Endodermal cell (in vitro differentiated cells): Measurements from ENCODE around the gene TTC13. TPM values are rescaled to one million over a fixed set of nuclear protein-coding genes. Genes with fewer than 3 reads are reported as not detected.

ENCODE experiments used
- DNase-seq: peaks from one replicate; pipeline ENCODE4 v3.0.0-alpha.2; 2017
- H3K27ac ChIP-seq: 2 replicates; pipeline ENCODE4 v1.5.1; 2013; ENCODE audit warnings: mild to moderate bottlenecking, low read depth, low read length, moderate library complexity
- H3K27me3 ChIP-seq: 2 replicates; pipeline ENCODE4 v1.6.1; 2013; ENCODE audit warnings: mild to moderate bottlenecking, low read length, moderate library complexity; ENCODE audit not compliant: insufficient read depth, control insufficient read depth, poor library complexity, severe bottlenecking
- H3K36me3 ChIP-seq: 2 replicates; pipeline ENCODE4 v1.7.0; 2013; ENCODE audit warnings: mild to moderate bottlenecking, low read length, moderate library complexity; ENCODE audit not compliant: control insufficient read depth, insufficient read depth
- H3K4me1 ChIP-seq: one replicate; pipeline ENCODE4 v1.7.0; 2013; ENCODE audit warnings: low read length; ENCODE audit not compliant: control insufficient read depth, insufficient read depth
- H3K4me3 ChIP-seq: 2 replicates; pipeline ENCODE4 v1.5.1; 2013; ENCODE audit warnings: mild to moderate bottlenecking, low read length, moderate library complexity
- H3K9ac ChIP-seq: 2 replicates; pipeline ENCODE4 v1.6.1; 2013; ENCODE audit warnings: mild to moderate bottlenecking, low read length, moderate library complexity; ENCODE audit not compliant: poor library complexity, severe bottlenecking; ENCODE audit errors: extremely low read depth
- H3K9me3 ChIP-seq: 2 replicates; pipeline ENCODE4 v1.6.1; 2013; ENCODE audit warnings: mild to moderate bottlenecking, low read length, moderate library complexity; ENCODE audit not compliant: control insufficient read depth
- H3K27ac Mint-ChIP-seq: 2 replicates; pipeline ENCODE4 v1.8.0; 2020; ENCODE audit warnings: mixed read lengths
- H3K27me3 Mint-ChIP-seq: 2 replicates; pipeline ENCODE4 v1.8.0; 2021; ENCODE audit warnings: mild to moderate bottlenecking, mixed read lengths; ENCODE audit not compliant: insufficient read depth
- H3K36me3 Mint-ChIP-seq: 2 replicates; pipeline ENCODE4 v1.8.0; 2020; ENCODE audit warnings: low read depth, mixed read lengths
- H3K4me1 Mint-ChIP-seq: 2 replicates; pipeline ENCODE4 v1.8.0; 2020; ENCODE audit warnings: mixed read lengths
- H3K4me3 Mint-ChIP-seq: 2 replicates; pipeline ENCODE4 v1.8.0; 2020; ENCODE audit warnings: mild to moderate bottlenecking, moderate library complexity, mixed read lengths
- H3K9me3 Mint-ChIP-seq: 2 replicates; pipeline ENCODE4 v1.8.0; 2020; ENCODE audit warnings: mild to moderate bottlenecking, mixed read lengths
- WGBS, 2 experiments: methylation state at CpG; one replicate each; pipeline versions ENCODE4 v1.1.5 to v1.1.7; 2013; ENCODE audit warnings: missing lambda C conversion rate in 2 of 2, mixed read lengths in 1 of 2; ENCODE audit not compliant: insufficient coverage in 1 of 2, insufficient read length in 1 of 2; 5-methylcytosine and 5-hydroxymethylcytosine counted together
- total RNA-seq, 2 donors: library from RNA; stranded (reverse); fragmentation: NEBNext Ultra II Directional in 1 of 2; extraction: Animal tissue kit (Norgen Biotek cat#: 25700) in 1 of 2; gene quantifications; 2 replicates in 1 of 2; 3 replicates in 1 of 2; pipeline ENCODE4 v1.2.1, GENCODE V29; 2021
- TF ChIP-seq, protein P1 (sequence below): fragments of 200-600 bp; sonication (generic); conservative IDR thresholded peaks from 2 replicates; pipeline ENCODE4 v1.5.0; 2021; ENCODE audit warnings: antibody characterized with exemption, mild to moderate bottlenecking

TTC13 gene
- total RNA-seq, 2 donors from 2014 or later: 12.4 to 14.5 TPM

DNA sequence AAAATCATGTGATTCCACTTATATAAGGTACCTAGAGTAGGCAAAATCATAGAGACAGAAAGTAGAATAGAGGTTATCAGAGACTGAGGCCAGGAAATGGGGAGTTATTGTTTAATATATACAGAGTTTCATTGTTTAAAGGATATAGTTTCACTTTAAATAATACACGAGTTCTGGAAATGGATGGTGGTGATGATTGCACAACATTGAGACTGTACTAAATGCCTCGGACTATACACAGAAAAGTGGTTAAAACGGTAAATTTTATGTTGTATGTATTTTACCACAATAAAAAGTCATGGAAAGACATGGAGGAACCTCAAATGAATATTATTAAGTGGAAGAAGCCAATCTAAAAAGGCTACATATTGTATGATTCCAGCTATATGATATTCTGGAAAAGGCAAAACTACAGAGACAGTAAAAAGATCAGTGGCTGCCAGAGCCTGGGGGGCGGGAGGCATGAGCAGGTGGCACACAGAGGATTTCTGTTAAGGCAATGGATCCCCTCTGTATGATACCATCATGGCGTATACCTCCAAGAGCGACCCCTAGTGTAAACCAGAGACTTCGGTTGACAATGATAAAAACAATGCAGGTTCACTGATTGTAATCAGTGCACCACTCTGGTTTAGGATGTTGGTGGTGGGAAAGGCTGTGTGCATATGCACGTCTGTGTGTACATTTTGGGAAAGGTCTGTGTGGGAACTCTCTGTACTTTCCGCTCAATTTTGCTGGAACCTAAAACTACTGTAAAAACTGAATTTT lies 117.9 kb downstream of the TTC13 start:
- Histone ChIP-seq H3K4me1 (peaks cover 3% of the 10 kb centered on the region), H3K9me3 (no peaks in the 10 kb centered on the region)

DNA sequence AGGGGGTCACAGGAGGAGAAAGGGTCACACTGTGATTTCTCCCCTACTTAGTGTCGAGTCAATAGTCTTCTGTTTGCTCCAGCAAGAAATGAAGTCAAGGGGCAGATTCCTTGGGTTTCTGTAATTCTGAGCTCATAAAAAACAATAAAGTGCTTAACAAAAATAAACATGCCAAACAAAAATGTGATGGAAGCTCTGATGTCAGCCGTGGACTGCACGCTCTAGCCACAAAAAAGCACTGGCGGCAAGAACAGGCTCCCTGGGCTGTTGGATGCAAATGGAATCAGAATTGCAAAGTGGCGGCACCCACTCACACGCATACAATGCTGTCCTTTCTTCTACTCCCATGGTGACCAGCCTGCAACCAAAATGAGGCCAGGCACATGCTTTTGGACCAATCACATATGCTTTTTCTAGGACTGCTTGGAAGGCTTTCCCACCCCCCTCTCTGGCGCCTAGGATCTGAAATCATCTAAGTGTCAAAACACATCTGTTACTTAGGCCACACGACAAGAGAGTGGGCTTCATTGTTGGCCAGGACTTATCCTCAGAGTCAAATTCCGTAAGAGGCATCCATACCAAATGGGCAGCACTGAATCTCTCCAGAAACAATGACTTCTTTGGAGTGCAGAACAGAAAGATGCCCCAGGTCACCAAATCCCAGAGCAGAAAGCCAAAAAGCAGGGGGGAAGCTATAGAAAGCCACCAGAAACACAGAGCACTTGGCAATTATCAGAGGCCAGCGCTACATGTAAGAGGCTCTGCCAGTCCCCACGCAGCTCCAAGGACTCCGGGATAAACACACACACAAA lies 119.5 kb downstream of the TTC13 start:
- Histone ChIP-seq H3K27ac (peak overlapping the region; percentile 86), H3K36me3 (peaks cover 23% of the 10 kb centered on the region), H3K27me3 (no peaks in the 10 kb centered on the region), H3K9me3 (no peaks in the 10 kb centered on the region), H3K4me3 (no peak overlapping the region), H3K4me1 (peaks cover 3% of the 10 kb centered on the region), H3K9ac (no peak overlapping the region)
- Mint-ChIP-seq H3K27me3 (no peaks in the 10 kb centered on the region), H3K27ac (no peak overlapping the region), H3K4me3 (no peak overlapping the region), H3K36me3 (peaks cover 27% of the 10 kb centered on the region), H3K4me1 (peaks cover 28% of the 10 kb centered on the region), H3K9me3 (no peaks in the 10 kb centered on the region)
- WGBS, 2 experiments: 67 to 84% methylated on average over 9 to 12 of the region's 12 CpGs
- no peak for DNase-seq
- TF ChIP-seq, protein P1, sequence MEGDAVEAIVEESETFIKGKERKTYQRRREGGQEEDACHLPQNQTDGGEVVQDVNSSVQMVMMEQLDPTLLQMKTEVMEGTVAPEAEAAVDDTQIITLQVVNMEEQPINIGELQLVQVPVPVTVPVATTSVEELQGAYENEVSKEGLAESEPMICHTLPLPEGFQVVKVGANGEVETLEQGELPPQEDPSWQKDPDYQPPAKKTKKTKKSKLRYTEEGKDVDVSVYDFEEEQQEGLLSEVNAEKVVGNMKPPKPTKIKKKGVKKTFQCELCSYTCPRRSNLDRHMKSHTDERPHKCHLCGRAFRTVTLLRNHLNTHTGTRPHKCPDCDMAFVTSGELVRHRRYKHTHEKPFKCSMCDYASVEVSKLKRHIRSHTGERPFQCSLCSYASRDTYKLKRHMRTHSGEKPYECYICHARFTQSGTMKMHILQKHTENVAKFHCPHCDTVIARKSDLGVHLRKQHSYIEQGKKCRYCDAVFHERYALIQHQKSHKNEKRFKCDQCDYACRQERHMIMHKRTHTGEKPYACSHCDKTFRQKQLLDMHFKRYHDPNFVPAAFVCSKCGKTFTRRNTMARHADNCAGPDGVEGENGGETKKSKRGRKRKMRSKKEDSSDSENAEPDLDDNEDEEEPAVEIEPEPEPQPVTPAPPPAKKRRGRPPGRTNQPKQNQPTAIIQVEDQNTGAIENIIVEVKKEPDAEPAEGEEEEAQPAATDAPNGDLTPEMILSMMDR: no peak

More for the DNA sequence above, 117.9 kb downstream of the TTC13 start:
- Mint-ChIP-seq H3K9me3 (no peaks in the 10 kb centered on the region), H3K4me3 (no peak overlapping the region), H3K27me3 (no peaks in the 10 kb centered on the region), H3K27ac (peak overlapping the region; percentile 39), H3K36me3 (peaks cover 12% of the 10 kb centered on the region), H3K4me1 (peaks cover 21% of the 10 kb centered on the region)
- Histone ChIP-seq H3K27me3 (no peaks in the 10 kb centered on the region), H3K9ac (no peak overlapping the region), H3K4me3 (no peak overlapping the region), H3K27ac (no peak overlapping the region), H3K36me3 (peaks cover 13% of the 10 kb centered on the region)
- TF ChIP-seq, protein P1: peak; percentile 39
- 93 to 94% methylated on average over 8 to 9 of the region's 9 CpGs for WGBS, 2 experiments
- DNase-seq: no peak

DNA sequence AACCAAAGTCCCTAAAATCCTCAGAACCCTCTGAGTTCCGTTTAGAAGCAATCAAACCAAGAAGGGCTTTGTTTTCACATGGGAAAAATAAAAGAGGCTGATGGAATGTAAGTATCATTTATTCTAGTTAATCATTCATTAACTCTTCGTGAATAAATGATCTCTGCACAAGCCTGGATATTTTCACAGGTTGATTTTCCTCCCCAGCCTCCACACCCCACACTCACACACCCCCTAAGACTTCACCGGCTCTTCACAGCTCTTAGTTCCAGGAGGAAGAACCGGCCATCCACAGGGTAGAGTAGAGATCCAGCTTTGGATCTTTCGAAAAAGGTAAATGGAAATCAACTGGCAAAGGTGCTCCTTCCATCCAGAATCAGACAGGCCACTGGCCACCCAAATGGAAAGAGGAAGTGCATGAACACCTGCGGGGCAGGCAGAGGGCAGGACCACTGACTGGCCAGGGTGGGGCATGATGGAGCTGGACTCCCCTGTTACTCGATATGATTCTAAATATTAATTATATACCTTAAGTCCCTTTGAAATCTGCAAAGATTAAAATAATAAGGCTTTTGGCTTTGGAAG lies 120.3 kb downstream of the TTC13 start:
- Histone ChIP-seq H3K27ac (peak overlapping the region; percentile 86), H3K9me3 (peaks cover 1% of the 10 kb centered on the region), H3K36me3 (peaks cover 31% of the 10 kb centered on the region), H3K27me3 (no peaks in the 10 kb centered on the region), H3K4me3 (no peak overlapping the region), H3K4me1 (peaks cover 3% of the 10 kb centered on the region), H3K9ac (no peak overlapping the region)
- TF ChIP-seq, protein P1: no peak
- no peaks in the 10 kb centered on the region for H3K27me3 Mint-ChIP-seq
- peaks cover 25% of the 10 kb centered on the region for H3K4me1 Mint-ChIP-seq
- no peak for DNase-seq
- no peak overlapping the region for H3K4me3 Mint-ChIP-seq
- no peaks in the 10 kb centered on the region for H3K9me3 Mint-ChIP-seq
- WGBS, 2 experiments: 94% methylated on average over 2 to 6 of the region's 7 CpGs
- peaks cover 35% of the 10 kb centered on the region for H3K36me3 Mint-ChIP-seq
- H3K27ac Mint-ChIP-seq: no peak overlapping the region
